Muscle of arm (tissue), 12 donors: Measurements from ENCODE around the gene RTN4RL2. TPM values are rescaled to one million over a fixed set of nuclear protein-coding genes. Genes with fewer than 3 reads are reported as not detected.

Experiments
- DNase-seq: peaks from one replicate; pipeline ENCODE4 v3.0.0-alpha.2; 2013
- polyA plus RNA-seq, 12 donors: library from polyadenylated mRNA; unstranded; fragments of 120-200 nt; gene quantifications; one replicate each; pipeline ENCODE4 v1.2.1, GENCODE V29; 2013; ENCODE audit not compliant: insufficient read length in 12 of 12

RTN4RL2 gene
- polyA plus RNA-seq, 12 donors = 9.0 to 43.3 (median 24.2) TPM; not detected in 1

DNA sequence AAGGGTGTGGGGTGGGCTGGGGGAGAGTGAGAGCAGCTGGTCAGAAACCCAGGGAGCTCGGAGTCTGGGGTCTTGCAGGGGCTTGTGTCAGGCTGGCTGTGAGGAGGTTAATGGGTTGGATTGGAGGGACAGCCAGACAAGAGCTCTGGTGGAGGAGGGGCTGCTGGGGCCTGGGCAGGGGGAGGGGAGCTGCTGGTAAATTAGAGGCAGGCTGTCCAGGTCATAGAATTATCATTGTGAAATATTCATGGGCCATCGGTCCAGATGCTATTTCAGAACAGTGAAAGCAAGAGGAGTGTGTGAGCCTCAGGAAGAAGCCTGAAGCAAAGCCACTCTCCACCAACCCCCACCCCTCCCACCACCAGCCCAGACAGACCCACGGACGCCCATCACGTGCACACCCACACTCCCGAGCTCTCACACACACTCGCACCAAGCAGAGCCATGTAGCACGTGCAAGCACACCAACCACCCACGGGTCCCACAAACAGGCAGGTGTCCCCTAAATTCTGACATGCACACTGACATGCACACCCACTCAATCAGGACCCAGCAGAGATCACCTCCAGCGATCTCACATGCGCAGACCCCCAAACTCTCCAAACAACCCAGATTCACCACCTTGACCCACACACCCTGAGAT lies 18.8 kb downstream of the RTN4RL2 start:
- DNase-seq = no peak

DNA sequence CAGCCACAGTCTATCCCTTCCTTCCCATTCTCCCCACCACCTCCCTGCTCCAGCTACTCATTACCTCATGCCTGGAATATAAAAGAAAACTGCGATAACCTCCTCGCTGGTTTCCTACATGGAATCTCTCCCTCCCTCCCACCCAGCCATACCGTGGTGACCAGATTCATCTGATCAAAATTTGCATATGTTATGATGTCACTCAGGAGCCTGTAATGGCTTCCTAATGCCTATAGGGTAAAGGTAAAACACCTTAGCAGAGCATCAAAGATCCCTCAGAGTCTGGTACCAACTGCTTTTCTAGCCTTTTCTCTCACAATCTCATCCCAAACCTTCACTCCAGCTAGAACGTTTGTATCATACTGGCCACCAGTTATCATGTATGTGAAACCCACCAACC lies 19.6 kb downstream of the RTN4RL2 start:
- no peak for DNase-seq

GRCh38 chr11:57480409-57481137 lies 20.2 kb downstream of the RTN4RL2 start:
- no peak for DNase-seq

- DNase-seq = no peak
Observed at GRCh38 chr11:57481315-57481714, 21.0 kb downstream of the RTN4RL2 start.

DNA sequence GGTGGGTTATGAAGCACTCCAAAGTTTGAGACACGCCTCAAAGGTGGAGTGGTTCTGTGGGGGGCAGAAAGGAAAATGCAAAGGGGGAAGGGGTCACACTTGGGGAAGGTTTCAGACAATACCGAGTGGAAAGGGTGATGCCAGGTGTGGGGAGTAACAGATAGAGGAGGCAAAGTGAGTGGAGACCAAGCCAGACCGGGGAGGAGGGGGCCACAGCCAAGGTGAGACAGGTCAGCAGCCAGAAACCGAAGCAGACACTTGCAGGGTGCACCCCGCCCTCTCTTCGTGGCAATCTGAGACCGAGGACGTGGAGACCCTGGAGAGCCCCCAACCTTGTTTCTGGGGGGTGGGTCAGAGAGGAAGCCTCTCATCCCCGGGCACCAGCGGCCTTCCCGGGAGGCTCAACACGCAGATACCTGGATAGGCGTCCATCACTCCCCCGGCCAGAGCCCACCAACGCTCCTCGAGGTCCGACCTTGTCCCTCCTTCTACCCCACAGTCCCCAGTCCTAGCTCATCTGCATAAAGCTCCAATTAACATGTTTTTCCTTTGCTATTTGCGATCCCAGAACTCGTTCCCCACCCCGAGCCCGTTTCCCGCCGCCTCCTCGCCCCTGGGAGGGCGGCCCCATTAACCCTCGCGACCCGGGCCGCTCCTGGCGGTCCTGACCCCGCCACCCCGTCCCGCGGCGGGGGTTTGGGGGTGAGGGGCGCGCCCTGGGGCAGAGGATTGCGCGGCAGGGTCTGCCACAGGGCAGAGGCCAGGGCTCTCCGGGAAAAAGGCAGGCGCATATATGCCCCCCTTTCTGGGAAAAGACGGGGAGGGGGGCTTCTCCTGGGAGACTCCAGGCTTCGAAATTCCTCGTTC lies 21.8 kb downstream of the RTN4RL2 start:
- no peak for DNase-seq

DNA sequence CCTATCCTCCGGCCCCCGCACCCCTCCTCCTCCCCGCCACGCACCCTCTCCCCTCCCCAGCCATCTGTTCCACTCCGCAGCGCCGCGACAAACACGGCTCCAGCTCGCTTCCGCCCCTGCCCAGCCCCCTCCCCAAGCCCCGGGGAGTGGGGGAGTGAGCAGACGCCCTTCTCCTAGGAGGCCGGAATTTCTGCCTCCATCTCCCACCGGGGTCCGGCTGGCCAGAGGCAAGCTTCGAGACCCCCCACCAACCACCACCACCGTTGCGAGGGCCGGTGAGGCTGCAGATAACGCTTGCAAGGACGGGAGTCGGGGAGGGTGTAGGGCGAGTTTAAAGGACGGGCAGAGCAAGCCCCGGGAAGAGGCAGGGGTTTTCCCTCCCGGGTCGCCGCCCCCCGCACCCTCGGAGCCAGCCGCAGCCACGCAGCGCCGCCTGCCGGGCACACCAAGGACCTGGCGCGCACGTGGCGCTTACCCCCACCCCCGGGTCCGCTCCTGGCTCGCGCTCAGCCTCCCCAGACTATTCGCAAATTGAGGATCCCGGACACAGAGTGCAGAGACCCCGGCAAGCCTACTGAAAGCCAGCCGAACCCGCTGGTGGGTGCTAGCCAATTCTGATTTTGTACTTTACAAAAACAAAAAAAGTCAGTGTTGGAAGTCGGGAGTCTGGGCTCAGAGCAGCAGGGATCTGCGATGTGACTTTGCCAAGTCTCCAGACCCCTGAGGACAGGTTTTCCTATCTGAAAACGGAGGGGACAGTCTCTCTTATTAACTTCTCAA lies 22.6 kb downstream of the RTN4RL2 start:
- DNase-seq = peak; percentile 66

DNA sequence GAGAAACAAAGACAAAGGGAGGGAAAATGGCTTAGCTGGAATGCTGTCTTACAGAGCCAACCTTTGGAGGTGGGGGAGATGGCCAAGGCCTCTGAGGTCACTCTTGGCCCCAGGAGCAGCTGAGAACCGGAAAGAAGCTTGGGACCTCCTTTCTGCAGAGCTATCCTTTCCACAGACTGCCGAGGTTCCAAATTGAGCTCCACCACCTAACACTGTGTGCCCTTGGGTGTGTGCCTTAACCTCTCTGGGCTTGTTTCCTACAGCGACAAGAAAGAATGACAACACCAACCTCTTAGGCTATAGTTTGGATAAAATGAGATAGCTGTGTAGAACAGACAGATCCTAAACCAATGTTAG lies 23.2 kb downstream of the RTN4RL2 start:
- no peak for DNase-seq

DNA sequence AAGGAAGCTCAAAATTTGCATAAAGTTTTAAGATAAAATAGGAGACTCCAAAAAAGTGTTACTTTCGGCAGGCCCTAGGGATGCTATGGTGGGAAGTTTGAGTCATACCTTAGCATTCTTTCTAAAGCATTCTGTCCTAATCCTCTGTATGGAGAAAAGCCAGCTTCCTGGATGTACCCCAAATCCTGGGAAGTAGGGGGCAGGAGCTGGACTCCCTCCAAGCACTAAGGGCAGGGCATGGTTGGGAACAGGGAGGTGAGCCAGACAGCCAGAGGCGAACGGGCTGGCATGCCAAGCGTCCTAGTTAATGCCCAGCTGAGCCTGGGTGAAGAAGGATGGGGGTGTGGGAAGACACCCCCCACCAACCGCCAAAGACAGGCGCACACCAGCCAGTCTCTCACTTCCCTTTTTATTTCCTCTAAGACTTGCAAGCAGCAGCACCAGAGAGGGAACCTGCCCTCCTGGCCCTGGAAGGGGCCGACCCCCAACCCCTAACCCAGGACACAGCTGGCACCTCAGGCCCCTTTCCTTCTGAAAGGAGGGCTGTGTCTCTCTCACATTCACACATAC lies 23.9 kb downstream of the RTN4RL2 start:
- no peak for DNase-seq

DNA sequence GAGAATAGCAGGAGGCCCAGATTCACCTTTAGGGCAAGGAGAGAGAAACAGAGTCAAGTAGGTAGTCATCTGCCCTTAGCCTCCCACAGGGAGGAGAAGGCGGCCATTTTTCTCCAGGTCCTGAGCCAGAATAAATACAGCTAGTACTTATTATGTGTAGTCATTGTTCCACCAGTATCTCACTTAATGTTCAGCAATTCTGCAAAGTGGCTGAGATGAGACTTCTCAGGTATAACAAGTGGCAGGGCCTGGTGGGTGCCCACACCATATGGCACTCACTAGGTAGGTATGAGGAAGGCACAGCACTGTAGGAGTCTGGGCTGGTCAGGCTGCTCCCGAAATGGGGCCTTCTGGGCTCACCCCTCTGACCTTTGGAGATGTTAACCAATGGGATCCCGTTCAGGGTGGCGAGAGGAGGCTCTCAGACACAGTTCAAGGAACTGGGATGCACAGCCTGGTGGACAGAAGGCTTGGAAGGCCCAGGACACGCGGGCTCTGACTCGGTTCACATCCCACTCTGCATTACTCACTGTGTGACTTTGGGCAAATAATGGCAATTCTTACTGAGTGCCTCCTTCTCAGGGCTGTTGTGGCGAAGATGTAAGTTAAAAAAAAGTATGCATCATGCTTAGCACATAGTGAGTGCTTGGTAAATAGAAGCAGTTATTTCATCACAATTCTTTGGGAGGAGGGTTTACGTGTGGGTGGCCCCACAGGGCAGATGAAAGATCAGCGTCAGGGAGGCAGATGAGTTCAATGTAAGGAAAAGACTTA lies 25.1 kb downstream of the RTN4RL2 start:
- DNase-seq = no peak

DNA sequence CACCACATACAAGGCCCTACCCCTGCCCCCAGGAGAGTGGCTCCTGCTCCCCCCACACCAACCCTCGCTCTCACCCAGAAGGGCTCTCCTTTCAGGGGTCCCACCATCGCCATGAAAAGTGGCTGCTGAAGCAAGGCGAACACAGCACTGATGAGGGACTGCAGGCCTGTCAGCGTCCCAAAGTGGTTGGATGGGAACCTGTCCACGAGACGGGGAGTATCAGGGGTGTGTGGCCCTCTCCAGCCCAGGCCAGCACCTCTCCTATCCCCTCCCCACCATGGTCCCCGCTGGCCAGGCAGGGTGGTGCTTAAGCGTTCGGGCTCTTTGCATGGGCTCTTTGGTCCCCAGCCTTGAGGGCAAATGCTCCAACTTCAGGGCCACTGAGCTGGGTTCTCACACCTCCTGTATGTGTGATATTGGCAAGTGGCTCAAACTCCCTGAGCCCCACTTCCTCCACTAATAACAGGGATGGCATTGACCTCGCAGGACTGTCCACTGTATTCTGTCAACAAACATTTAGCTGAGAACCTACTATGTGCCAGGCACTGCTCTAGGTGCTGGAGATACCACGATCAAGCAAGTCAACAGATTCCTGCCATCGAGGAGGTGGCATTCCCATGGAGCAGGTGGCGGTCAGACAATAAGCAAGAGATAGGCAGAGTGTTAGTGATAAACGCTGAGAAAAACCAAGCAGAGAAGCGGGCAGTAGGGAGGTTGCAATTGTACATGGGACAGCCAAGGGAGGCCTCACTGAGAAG lies 26.9 kb downstream of the RTN4RL2 start:
- DNase-seq = no peak

DNA sequence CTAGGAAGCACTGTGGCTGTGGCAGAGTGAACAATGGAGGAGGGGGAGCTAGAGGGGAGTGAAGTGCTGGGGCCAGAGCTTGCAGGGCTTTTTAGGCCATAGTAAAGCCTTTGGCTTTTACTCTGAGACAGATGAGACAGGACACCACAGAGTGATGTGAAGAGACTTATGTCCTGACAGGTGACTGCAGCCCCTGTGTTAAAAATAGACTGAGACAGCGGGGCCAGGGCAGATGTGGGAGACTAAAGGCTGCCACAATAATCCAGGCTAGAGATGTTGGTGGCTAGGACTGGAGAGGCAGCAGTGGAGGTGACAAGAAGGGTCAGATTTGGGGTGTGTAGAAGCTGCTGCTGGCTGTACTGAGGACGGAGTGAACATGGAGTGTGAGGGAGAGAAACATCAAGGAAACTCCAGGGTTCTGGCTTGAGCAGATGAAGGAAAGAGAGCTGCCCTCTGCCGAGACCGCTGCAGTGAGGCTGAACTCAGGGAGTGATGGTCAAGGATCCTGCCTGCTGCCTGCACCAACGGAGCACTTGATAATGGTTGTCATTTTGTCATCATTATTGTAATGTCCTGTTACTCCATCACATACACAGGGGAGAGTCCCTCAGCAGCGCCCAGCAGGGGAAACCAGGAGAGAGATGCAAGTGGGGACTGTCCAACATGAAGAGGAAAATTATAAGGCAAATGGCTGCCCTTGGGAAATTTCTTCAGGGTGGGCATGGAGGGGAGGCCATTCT lies 27.8 kb downstream of the RTN4RL2 start:
- no peak for DNase-seq

DNA sequence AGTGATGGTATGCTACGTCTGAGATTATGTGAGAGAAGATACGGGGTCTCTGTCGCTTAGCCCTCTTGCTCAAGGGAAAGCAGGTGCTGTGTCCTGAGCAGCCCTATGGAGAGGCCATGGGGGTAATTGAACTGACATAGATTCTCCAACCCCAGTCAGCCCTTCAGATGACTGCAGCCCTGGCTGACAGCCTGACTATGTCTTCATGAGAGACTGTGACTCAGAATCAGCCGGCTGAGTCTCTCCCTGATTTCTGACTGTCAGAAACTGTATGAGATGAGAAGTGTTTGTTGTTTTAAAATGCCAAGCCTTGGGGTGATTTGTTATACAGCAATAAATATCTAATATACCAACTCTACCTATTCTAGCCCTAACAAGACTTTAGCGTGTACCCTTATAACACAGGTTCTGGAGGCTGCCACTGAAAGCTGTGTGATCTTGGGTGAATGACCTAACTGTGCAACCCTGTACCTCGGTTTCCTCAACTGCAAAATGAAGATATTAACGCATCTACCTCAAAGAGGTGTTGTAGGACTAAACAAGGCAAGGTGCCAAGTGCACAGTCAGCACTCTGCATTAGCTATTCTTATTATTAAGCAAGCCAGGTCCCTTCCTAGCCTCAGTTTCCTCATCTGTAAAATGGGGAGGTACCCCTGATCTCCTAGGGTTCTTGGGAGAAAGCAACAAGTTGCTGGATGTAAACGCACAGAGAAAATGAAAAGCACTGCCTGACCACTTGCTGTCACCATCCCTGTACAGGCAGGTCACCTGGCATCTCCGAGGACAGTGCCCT lies 30.3 kb downstream of the RTN4RL2 start:
- DNase-seq = no peak

GRCh38 chr11:57491371-57492061 lies 31.2 kb downstream of the RTN4RL2 start:
- DNase-seq = no peak

- DNase-seq = no peak
Observed at GRCh38 chr11:57493507-57494503, 33.5 kb downstream of the RTN4RL2 start.

DNA sequence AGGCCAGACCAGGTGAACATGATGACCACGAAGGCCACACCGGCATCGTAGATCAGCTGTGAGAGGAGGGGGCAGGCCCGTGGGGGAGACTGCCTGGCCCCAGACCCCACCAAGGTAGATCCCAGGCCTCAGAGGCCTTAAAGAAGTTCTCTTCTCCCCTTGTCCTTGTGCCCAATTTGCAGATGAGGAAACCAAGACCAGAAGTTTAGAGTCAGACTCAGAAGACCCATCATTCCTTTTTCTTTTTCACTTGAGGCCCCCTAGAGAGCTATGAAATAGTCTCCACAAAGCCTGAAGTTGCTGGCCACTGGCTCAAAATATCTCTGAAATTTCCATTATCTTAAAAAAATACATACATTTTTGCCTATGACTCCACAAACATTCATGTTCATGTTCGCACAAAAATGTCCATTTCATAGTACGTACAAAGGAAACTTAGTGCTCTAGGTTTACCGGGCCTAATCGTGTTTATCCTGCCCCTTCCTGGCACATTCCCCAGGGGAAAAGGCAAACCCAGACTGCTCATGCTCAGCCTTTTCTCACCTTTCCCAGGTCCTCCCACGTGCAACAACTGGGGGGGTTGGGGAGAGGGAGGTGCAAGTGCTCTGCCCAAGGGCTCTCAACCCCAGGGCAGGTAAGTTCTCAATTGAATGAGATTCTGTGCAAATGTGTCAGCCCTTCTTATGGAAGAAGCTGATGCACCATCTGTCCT lies 35.9 kb downstream of the RTN4RL2 start:
- DNase-seq = no peak
